Measurements from ENCODE around the gene LRIG1.

Gene LRIG1

DNA sequence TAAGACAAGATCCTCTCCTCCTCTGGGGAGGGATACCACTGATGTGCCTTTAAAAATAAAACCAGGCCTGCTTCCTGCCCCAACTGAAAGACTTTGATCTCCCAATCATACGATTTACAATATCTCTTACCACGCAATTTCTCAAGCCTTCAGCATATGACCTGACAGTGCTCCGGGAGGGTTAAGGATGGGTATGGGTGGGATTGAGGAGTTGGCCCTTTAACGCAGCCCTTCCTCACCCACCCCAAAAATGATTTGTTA lies 67.4 kb downstream of the LRIG1 start:
- POLR2A ChIA-PET: no interaction called here
- TF ChIP-seq, protein P1, sequence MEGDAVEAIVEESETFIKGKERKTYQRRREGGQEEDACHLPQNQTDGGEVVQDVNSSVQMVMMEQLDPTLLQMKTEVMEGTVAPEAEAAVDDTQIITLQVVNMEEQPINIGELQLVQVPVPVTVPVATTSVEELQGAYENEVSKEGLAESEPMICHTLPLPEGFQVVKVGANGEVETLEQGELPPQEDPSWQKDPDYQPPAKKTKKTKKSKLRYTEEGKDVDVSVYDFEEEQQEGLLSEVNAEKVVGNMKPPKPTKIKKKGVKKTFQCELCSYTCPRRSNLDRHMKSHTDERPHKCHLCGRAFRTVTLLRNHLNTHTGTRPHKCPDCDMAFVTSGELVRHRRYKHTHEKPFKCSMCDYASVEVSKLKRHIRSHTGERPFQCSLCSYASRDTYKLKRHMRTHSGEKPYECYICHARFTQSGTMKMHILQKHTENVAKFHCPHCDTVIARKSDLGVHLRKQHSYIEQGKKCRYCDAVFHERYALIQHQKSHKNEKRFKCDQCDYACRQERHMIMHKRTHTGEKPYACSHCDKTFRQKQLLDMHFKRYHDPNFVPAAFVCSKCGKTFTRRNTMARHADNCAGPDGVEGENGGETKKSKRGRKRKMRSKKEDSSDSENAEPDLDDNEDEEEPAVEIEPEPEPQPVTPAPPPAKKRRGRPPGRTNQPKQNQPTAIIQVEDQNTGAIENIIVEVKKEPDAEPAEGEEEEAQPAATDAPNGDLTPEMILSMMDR (IDR thresholded peaks at IDR 0.05; ENCODE audit: control extremely low read depth, extremely low read depth, low read depth, missing control alignments): no peak
- no peak for DNase-seq (ENCODE audit: extremely low spot score)
- CTCF ChIA-PET: interaction anchor here (1.1 to 2.0 kb wide), 2 partner anchors 23 to 25 kb away, joined by 3 to 6 read pairs; no protein-coding TSS in a partner anchor

GRCh38 chr3:66432767-66433521 lies 67.9 kb downstream of the LRIG1 start:
- DNase-seq (ENCODE audit: extremely low spot score): no peak
- ChIA-PET POLR2A (no interaction called here), CTCF (interaction anchor here (1.1 to 2.0 kb wide), 3 partner anchors 23 to 25 kb away, joined by 3 to 6 read pairs (median 3); no protein-coding TSS in a partner anchor)
- TF ChIP-seq, protein P1 (IDR thresholded peaks at IDR 0.05; ENCODE audit: control extremely low read depth, extremely low read depth, low read depth, missing control alignments): no peak

- DNase-seq (ENCODE audit: extremely low spot score): no peak
- ChIA-PET POLR2A (no interaction called here), CTCF (interaction anchor here (1.1 to 2.0 kb wide), 2 partner anchors 22 to 24 kb away, joined by 3 to 6 read pairs; no protein-coding TSS in a partner anchor)
- TF ChIP-seq, protein P1 (IDR thresholded peaks at IDR 0.05; ENCODE audit: control extremely low read depth, extremely low read depth, low read depth, missing control alignments): no peak
These were observed 68.6 kb downstream of the LRIG1 start for GRCh38 chr3:66432041-66432766.

DNA sequence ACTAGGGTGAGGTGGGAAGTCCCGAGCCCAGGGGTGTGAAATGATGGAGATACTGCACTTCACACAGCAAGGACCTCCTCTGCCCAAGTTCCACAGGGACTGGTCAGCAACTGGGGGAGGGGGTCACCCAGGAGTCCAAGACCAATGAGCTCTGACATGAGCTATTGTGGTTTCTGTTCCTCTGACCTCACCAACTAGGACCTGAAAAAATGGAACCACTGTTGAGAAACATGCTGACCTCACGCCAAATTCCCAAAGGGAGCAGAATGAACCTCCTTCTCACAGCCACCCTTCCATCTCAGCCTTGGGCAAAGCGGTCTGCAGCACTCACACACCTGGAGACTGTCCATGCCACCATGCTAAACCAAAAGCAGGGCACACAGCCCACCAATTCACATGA lies 69.3 kb downstream of the LRIG1 start:
- ChIA-PET CTCF (interaction anchor here (1.2 to 2.0 kb wide), 2 partner anchors 23 to 177 kb away, joined by 3 to 6 read pairs; no protein-coding TSS in a partner anchor), POLR2A (no interaction called here)
- no peak for DNase-seq (ENCODE audit: extremely low spot score)
- TF ChIP-seq, protein P1 (IDR thresholded peaks at IDR 0.05; ENCODE audit: control extremely low read depth, extremely low read depth, low read depth, missing control alignments): no peak

- ChIA-PET CTCF (interaction anchor here (1.2 kb wide), 1 partner anchor 177 kb away, joined by 3 read pairs; no protein-coding TSS in a partner anchor), POLR2A (no interaction called here)
- TF ChIP-seq, protein P1 (IDR thresholded peaks at IDR 0.05; ENCODE audit: control extremely low read depth, extremely low read depth, low read depth, missing control alignments): no peak
- no peak for DNase-seq (ENCODE audit: extremely low spot score)
These were observed 69.9 kb downstream of the LRIG1 start for GRCh38 chr3:66430876-66431275.

DNA sequence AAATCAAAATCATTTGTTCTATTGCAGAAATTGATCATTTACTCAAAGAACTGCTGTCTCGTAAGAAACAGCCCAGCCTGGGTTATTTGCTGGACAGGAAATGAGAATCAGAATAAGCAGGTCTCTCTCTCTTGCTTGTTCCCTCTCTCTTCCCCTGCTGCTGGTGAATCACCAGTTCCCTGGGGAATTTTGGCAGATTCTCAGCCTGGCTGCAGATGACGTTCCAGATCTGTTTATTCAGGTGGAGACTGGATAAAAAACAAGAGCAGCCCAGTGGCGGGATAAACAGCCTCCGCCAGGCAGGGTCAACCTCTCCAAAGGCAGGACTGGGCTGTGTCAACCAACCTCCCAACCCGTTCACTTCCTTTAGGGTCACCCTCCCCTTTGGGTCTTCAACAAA lies 72.1 kb downstream of the LRIG1 start:
- CTCF ChIA-PET: interaction anchor here (0.7 to 1.3 kb wide), 2 partner anchors 10 to 21 kb away, joined by 3 read pairs; no protein-coding TSS in a partner anchor
- DNase-seq (ENCODE audit: extremely low spot score): no peak
- POLR2A ChIA-PET: no interaction called here
- TF ChIP-seq, protein P1 (IDR thresholded peaks at IDR 0.05; ENCODE audit: control extremely low read depth, extremely low read depth, low read depth, missing control alignments): no peak

Measured in GM10248 (cell line).